MM.1S (cell line): ENCODE data around the gene G6PC1.
"Not testable (repeated sequence)": the region's sequence is repeated elsewhere in the genome, so short reads cannot be mapped to it uniquely, and the experiment has no call there.

Experiments
- DNase-seq: peaks from one replicate; pipeline ENCODE4 v3.0.0-alpha.2; 2015
- H2AFZ ChIP-seq: fragments of 300-600 bp; sonication (generic); 2 replicates; pipeline ENCODE4 v1.6.0; 2016; ENCODE audit warnings: antibody characterized with exemption, low read length
- H3F3A ChIP-seq: fragments of 300-600 bp; sonication (generic); 2 replicates; pipeline ENCODE4 v1.6.1; 2016; ENCODE audit warnings: mild to moderate bottlenecking, antibody characterized with exemption, low read length, moderate library complexity, mixed read lengths; ENCODE audit not compliant: insufficient read depth
- H3K27ac ChIP-seq: fragments of 300-600 bp; sonication (generic); 2 replicates; pipeline ENCODE4 v1.5.1; 2016; ENCODE audit warnings: mild to moderate bottlenecking, low read length
- H3K27me3 ChIP-seq: fragments of 300-600 bp; sonication (generic); replicated peaks from 2 replicates; pipeline ENCODE4 v1.6.0; 2016; ENCODE audit warnings: low read length; ENCODE audit not compliant: insufficient read depth
- H3K36me3 ChIP-seq: fragments of 300-600 bp; sonication (generic); replicated peaks from 2 replicates; pipeline ENCODE4 v1.6.1; 2016; ENCODE audit warnings: mild to moderate bottlenecking, low read length, mixed read lengths; ENCODE audit not compliant: insufficient read depth
- H3K4me1 ChIP-seq: fragments of 300-600 bp; sonication (generic); 2 replicates; pipeline ENCODE4 v1.6.1; 2016; ENCODE audit warnings: low read length, mixed read lengths
- H3K4me2 ChIP-seq: fragments of 300-600 bp; sonication (generic); 2 replicates; pipeline ENCODE4 v1.6.0; 2016; ENCODE audit warnings: low read depth, low read length
- H3K4me3 ChIP-seq: fragments of 300-600 bp; sonication (generic); 2 replicates; pipeline ENCODE4 v1.5.1; 2016; ENCODE audit warnings: low read length, mixed read lengths
- H3K79me2 ChIP-seq: fragments of 300-600 bp; sonication (generic); 2 replicates; pipeline ENCODE4 v1.6.1; 2016; ENCODE audit warnings: mixed run types, low read length, mixed read lengths
- H3K9ac ChIP-seq: fragments of 300-600 bp; sonication (generic); 2 replicates; pipeline ENCODE4 v1.6.1; 2016; ENCODE audit warnings: low read length, mixed read lengths
- H3K9me2 ChIP-seq: fragments of 300-600 bp; sonication (generic); replicated peaks from 2 replicates; pipeline ENCODE4 v1.6.1; 2016; ENCODE audit warnings: mild to moderate bottlenecking, low read length, mixed read lengths; ENCODE audit not compliant: insufficient read depth
- H3K9me3 ChIP-seq: fragments of 300-600 bp; sonication (generic); replicated peaks from 2 replicates; pipeline ENCODE4 v1.6.1; 2016; ENCODE audit warnings: mild to moderate bottlenecking, low read length, mixed read lengths; ENCODE audit not compliant: insufficient read depth
- H4K20me1 ChIP-seq: fragments of 300-600 bp; sonication (generic); 2 replicates; pipeline ENCODE4 v1.6.1; 2016; ENCODE audit warnings: mild to moderate bottlenecking, low read length, moderate library complexity, mixed read lengths; ENCODE audit not compliant: insufficient read depth
- EZH2 ChIP-seq: fragments of 300-600 bp; sonication (generic); optimal IDR thresholded peaks from 2 replicates; pipeline ENCODE3; 2017; ENCODE audit warnings: low read depth, mild to moderate bottlenecking, antibody characterized with exemption, low read length, mixed read lengths
- EZH2phosphoT487 ChIP-seq: fragments of 300-600 bp; sonication (generic); IDR thresholded peaks from 2 replicates; pipeline ENCODE4 v1.6.1; 2018; ENCODE audit warnings: antibody characterized with exemption, low read length
- TF ChIP-seq, protein P1 (sequence below): fragments of 300-600 bp; sonication (generic); IDR thresholded peaks from 2 replicates; pipeline ENCODE4 v1.5.1; 2016; ENCODE audit warnings: antibody characterized with exemption, low read length, mixed read lengths

Gene G6PC1

DNA sequence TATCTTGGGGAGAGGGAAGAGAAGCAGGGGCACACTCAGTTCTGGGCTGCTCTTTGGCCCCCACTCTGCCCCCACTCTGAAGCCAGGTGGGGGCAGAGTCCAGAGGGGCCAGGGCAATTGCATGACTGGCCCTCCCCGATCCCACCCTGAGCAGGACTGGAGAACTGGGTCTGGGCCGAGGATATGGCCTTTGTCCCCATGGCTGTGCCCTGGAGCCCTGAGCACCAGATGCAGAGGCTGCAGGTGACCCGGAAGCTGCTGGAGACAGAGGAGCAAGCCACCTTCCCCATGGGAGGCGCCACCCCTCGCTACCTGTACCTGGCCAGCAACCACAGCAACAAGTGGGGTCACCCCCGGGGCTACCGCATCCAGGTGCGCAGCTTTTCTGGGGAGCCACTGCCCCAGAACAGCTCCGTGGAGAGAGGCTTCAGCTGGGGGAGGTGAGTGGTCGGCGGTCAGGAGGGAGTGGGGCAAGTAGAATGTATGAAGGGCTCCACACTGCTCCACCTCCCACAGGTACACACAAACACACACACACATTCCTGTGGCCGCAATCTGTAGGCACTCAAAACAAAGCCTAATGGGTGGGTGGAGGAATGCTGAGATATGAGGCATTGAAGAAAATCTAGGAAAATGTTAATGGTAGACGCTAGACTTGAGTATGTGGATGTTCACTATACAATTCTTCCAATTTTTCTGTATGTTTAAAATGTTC is 28.2 kb upstream of the G6PC1 start:
- Histone ChIP-seq H3K9ac (no peak overlapping the region), H3K27ac (no peak overlapping the region), H3K79me2 (no peaks in the 10 kb centered on the region), H3F3A (no peaks in the 10 kb centered on the region), H3K9me3 (no peaks in the 10 kb centered on the region), H3K4me2 (no peak overlapping the region), H4K20me1 (no peaks in the 10 kb centered on the region), H3K4me3 (no peak overlapping the region), H3K4me1 (no peaks in the 10 kb centered on the region), H3K36me3 (no peaks in the 10 kb centered on the region), H3K9me2 (no peaks in the 10 kb centered on the region), H3K27me3 (no peaks in the 10 kb centered on the region), H2AFZ (no peak overlapping the region)
- TF ChIP-seq EZH2: no peak
- TF ChIP-seq, protein P1, sequence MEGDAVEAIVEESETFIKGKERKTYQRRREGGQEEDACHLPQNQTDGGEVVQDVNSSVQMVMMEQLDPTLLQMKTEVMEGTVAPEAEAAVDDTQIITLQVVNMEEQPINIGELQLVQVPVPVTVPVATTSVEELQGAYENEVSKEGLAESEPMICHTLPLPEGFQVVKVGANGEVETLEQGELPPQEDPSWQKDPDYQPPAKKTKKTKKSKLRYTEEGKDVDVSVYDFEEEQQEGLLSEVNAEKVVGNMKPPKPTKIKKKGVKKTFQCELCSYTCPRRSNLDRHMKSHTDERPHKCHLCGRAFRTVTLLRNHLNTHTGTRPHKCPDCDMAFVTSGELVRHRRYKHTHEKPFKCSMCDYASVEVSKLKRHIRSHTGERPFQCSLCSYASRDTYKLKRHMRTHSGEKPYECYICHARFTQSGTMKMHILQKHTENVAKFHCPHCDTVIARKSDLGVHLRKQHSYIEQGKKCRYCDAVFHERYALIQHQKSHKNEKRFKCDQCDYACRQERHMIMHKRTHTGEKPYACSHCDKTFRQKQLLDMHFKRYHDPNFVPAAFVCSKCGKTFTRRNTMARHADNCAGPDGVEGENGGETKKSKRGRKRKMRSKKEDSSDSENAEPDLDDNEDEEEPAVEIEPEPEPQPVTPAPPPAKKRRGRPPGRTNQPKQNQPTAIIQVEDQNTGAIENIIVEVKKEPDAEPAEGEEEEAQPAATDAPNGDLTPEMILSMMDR: no peak
- no peak for TF ChIP-seq EZH2phosphoT487
- DNase-seq: no peak

DNA sequence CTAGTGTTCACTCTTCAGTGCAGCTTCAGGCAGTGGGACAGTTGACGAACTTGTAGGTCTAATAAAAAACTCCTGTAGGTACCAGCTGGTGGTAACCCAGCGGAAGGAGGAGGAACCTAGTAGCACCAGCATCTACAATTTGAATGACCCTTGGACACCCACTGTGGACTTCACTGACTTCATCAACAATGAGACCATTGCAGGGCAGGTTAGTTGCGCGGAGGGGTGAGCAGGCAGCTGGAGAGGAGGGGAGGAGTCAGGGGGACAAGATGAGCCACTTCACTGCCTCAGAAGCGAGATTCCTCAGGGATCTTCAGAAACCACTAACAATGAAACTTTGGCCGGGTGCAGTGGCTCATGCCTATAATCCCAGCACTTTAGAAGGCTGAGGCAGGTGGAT is 27.3 kb upstream of the G6PC1 start:
- Histone ChIP-seq H3K9ac (no peak overlapping the region), H3K27me3 (no peaks in the 10 kb centered on the region), H3F3A (no peaks in the 10 kb centered on the region), H2AFZ (no peak overlapping the region), H3K4me1 (peaks cover 7% of the 10 kb centered on the region; the same call in 1 of the 2 replicates), H3K79me2 (no peaks in the 10 kb centered on the region), H3K4me3 (no peak overlapping the region), H3K36me3 (no peaks in the 10 kb centered on the region), H3K27ac (no peak overlapping the region), H3K9me3 (no peaks in the 10 kb centered on the region), H3K4me2 (no peak overlapping the region), H3K9me2 (no peaks in the 10 kb centered on the region), H4K20me1 (no peaks in the 10 kb centered on the region)
- no peak for DNase-seq
- no peak for TF ChIP-seq EZH2
- TF ChIP-seq EZH2phosphoT487: no peak
- TF ChIP-seq, protein P1: no peak

DNA sequence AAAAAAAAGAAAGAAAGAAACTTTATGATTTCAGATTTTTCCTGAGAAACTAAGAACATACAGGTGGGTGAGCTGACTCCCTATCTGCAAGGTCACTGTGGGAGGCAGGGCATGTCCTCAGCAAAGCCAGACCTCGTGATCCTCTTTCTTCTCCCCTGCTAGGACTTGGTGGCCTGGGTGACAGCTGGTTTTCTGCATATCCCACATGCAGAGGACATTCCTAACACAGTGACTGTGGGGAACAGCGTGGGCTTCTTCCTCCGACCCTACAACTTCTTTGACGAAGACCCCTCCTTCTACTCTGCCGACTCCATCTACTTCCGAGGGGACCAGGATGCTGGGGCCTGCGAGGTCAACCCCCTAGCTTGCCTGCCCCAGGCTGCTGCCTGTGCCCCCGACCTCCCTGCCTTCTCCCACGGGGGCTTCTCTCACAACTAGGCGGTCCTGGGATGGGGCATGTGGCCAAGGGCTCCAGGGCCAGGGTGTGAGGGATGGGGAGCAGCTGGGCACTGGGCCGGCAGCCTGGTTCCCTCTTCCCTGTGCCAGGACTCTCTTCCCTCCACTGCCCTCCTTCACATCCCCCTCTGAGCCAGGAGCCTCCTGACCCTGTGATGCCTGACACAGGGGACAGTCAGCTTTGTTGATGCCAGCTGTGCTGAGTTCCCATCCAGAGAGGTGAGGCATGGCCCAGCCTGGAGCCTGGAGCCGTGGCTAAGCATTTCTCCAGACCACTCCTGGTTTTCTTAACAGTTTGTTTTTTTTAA is 26.5 kb upstream of the G6PC1 start:
- not testable (repeated sequence) for H3K9me3 ChIP-seq, H3K27me3 ChIP-seq, H3K4me2 ChIP-seq, H2AFZ ChIP-seq, H4K20me1 ChIP-seq, DNase-seq, H3K9me2 ChIP-seq, H3K4me3 ChIP-seq, H3K27ac ChIP-seq, H3K36me3 ChIP-seq, H3F3A ChIP-seq, H3K9ac ChIP-seq, H3K4me1 ChIP-seq, H3K79me2 ChIP-seq

DNA sequence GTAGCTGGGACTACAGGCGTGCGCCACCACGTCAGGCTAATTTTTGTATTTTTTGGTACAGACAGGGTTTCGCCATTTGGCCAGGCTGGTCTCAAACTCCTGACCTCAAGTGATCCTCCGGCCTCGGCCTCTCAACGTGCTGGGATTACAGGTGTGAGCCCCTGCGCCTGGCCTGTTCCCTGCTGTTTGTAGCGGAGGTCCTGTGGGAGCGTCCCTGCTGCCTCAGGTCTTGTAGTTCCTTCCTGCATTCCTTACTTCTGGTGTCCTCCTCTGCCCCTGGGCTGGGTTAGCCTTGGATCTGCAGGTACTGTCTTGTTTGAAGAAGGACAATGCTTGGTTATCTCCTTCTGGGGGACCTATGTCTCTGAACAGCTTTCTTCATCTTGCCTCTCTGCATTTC is 23.6 kb upstream of the G6PC1 start:
- Histone ChIP-seq H3K9ac (no peak overlapping the region), H3K36me3 (no peaks in the 10 kb centered on the region), H4K20me1 (no peaks in the 10 kb centered on the region), H3K79me2 (no peaks in the 10 kb centered on the region), H2AFZ (no peak overlapping the region), H3K4me2 (no peak overlapping the region), H3K9me3 (no peaks in the 10 kb centered on the region), H3K4me3 (no peak overlapping the region), H3K4me1 (peaks cover 9% of the 10 kb centered on the region; the same call in 1 of the 2 replicates), H3K27ac (no peak overlapping the region), H3K9me2 (no peaks in the 10 kb centered on the region), H3F3A (no peaks in the 10 kb centered on the region), H3K27me3 (no peaks in the 10 kb centered on the region)
- TF ChIP-seq EZH2 (no peak), EZH2phosphoT487 (no peak)
- TF ChIP-seq, protein P1: no peak
- no peak for DNase-seq
